AG09319 (cell line): ENCODE measurements around the gene FARSB.

Experiments
- DNase-seq: peaks from one replicate; pipeline ENCODE4 v3.0.0-alpha.2; 2010; ENCODE audit warnings: low read depth; ENCODE audit errors: extremely low read depth
- CTCF ChIP-seq: IDR thresholded peaks from 2 replicates; pipeline ENCODE4 v1.5.1; 2011; ENCODE audit warnings: low read depth, mild to moderate bottlenecking, inconsistent platforms, low read length, moderate library complexity

Gene FARSB

GRCh38 chr2:222690564-222691200, 34.8 kb upstream of the FARSB start:
- DNase-seq: peak; percentile 38
- peak; percentile 100 for TF ChIP-seq CTCF

DNA sequence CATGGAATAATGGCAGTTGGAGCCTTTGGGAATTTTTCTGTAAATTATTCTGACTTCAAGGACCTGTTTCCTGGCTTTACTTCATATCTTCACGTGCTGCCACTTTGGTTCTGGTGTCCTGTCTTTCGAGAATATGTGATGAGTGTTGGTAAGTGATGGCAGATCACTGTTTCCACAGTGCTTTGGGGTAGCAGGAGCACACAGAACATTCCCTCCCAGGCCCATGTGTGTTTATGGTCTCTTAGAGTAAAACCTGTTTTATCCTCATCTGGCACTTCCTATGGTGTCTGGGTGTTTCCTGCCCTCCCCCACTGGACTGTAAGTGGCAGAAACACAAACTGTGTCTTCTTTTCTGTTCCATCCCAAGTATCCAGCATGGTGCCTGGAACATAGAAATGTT, 33.4 kb upstream of the FARSB start:
- no peak for TF ChIP-seq CTCF
- DNase-seq: no peak

DNA sequence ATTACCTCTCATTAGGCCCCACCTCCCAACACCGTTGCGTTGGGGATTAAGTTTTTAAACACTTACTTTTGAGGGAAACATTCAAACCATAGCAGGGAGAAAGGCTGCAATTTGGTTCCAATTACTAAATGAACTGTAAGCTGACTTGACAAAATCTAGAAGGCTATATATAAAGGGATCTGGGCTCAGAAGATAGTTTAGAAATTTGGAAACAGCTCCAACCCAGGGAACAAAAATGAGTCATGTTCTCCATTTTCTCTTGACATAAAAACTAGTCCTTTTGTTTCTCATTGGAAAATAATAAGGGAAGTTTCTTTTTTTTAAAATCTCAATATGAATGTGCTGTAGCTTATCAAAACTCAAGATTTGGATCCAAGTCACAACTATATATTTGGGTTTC, 33.0 kb upstream of the FARSB start:
- TF ChIP-seq CTCF: no peak
- DNase-seq: no peak

DNA sequence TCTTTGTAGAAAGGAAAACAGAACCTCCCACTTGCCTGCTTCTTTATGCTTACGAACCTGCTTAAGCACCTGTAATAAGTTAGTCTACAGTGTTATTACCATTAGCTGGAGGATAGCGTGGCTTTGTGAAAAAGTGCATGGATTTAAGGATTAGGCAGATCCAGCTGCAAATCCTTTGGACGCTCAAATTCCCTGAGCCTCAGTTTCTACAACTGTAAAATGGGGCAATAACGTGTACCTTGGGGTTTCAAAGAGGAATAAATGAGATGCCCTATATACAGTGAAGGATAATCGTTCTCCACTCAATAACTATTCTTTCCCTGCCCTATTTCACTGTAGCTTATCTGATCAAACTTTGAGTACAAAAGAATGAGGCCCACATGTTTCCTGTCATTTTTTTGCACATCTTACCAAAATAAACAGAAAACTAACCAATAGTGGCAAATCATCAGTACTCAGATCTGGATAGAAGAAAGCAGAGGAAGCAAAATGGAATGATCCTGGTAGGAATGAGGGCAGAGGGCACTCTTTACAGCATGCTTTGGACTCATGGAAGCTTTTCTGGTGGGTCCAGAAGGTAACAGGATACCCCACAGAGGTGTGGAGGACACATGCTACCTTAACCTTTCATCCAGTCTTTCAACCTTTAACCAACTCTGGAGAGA, 30.3 kb upstream of the FARSB start:
- no peak for TF ChIP-seq CTCF
- DNase-seq: no peak

GRCh38 chr2:222683805-222684204, 27.9 kb upstream of the FARSB start:
- TF ChIP-seq CTCF: no peak
- no peak for DNase-seq

- TF ChIP-seq CTCF: no peak
- DNase-seq: no peak
Observed at GRCh38 chr2:222677981-222678380, 22.1 kb upstream of the FARSB start.

DNA sequence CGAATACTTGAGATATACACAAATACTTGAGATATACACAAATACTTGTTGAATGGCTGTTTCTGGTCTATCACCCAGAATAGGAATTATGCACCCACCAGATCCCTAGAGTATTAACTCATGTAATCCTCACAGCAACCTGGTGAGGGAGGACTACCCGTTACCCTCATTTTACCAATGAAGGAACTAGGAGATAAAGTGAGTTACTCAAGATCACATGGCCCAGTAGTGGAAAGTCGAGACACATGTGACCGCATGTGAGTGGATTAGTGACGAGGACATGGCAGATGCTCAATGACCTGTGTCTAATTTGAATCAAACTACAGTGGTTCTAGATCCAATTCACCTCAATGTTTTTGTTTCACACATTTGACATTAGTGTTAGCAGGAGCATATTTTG, 18.0 kb upstream of the FARSB start:
- no peak for TF ChIP-seq CTCF
- no peak for DNase-seq
